GM03348 (cell line): ENCODE results near the gene MGST1.

Source experiments
- DNase-seq: peaks from one replicate; pipeline ENCODE4 v3.0.0; 2012; ENCODE audit warnings: low spot score

MGST1 gene, protein sequence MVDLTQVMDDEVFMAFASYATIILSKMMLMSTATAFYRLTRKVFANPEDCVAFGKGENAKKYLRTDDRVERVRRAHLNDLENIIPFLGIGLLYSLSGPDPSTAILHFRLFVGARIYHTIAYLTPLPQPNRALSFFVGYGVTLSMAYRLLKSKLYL

DNA sequence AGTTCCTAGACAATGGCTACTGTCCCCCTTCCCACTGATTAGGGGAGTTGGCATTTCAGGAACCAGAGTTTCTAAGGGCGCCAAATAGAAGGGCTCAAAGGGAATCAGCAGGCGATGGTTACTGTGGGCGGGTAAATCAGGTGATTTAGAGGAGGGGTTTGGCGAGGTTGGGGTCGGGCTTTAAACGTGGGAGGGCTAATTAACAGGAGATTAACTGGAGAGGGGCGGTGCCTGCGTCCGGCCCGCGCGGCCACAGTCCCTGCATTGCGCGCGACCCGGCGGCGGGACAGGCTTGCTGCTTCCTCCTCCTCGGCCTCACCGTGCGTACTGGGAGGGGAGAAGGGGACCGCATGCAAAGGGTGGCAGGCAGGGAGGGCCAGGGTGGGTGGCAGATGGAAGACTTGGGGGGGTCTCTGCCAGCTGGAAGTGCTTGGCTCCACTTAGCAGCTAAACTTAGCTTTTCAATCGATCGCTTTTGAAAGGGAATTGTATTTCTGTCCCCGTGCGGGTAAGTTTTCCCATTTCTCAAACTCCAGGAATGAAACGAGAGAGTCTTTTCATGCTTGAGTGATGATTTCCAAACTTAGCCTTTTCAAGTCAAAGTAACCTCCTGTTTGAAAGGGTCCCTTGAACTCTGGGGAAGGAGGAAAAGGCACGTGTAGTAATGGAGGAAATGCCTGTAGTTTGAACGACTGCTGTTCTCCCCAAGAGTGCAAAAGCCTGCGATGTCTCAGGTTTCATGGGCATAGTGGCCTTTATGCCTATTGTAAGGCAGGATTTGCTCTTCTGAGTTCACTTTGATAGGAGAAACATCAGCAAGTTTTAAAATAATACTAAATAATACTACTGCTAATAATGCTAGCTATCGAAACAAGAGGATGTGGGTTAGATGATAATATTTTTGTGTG lies at the start of gene MGST1:
TSS of gene MGST1 (plus strand) at position 255 of the 908 bp plus-strand sequence. CDS start 6,608 bp downstream, outside the sequence.
- DNase-seq = peak; percentile 75

DNA sequence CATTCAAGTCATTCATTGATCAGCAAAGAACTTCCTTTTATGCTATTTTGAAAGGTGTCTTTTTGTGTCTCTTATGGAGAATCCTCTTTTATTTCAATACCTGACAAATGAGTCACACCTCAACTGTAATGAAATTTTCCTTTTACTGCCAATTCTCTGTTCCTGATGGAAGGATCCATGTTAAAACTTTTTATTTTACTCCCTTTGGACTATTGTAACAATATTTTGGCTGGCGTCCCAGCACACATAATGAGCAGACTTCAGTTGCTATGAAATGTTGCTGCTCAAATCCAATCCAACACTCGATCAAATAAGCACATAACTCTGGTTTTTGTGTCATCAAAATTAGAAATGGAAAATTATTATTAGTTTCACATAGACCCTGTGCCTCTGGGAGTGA lies 48.0 kb upstream of the MGST1 start:
- peak; percentile 9 for DNase-seq

DNA sequence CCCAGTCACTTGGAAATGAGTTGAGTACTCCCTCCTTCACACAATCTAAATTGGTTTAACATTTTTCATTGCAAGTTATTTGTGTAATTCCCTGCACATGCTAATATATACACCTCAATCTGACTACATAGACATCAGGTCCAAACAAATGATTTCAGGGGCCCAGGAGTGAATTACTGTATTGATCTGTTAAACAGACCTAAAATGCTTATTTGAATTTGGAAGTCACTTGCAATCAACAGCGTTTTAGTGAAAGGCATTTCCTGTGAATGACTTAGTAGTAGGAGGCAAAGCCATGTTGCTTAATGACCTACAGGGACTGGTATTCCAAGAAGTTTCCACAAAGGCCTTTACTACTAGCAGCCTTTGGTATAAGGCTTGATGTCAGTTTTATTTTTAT lies 47.3 kb upstream of the MGST1 start:
- peak; percentile 44 for DNase-seq

DNA sequence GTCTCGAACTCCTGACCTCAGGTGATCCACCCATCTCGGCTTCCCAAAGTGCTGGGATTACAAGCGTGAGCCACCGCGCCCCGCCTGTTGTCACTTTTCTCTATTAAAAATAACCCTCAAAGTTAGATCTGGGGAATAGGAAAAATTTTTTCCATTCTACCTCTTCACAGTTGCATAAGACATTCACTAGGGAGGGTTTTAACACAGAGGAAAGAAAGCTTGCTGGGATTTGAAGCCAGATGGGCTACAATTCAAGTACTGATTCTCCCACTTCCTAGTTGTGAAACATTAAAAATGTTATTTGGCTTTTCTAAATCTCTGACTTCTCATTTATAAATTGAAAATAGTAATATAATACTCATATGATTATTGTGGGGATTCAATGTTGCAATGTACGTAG lies 46.7 kb upstream of the MGST1 start:
- DNase-seq = peak; percentile 19

DNA sequence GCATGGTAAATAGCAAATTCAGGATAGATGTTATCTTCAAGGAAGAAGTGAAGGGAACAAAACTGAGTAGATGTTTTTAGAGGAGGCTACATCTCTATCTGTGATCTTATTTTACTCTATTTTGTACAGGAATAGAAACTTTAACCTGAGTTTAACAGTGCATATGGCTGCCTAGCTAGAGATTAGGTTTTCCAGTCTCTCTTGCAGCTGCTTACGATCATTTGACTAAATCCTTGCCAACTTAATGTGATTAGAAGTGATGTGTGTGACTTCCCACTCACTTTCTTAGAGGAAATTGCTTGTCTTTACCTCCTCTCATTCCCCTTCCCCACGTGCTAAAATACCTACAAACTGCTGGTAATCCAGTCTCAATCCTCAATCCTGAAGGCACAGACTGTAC lies 43.5 kb upstream of the MGST1 start:
- no peak for DNase-seq

DNA sequence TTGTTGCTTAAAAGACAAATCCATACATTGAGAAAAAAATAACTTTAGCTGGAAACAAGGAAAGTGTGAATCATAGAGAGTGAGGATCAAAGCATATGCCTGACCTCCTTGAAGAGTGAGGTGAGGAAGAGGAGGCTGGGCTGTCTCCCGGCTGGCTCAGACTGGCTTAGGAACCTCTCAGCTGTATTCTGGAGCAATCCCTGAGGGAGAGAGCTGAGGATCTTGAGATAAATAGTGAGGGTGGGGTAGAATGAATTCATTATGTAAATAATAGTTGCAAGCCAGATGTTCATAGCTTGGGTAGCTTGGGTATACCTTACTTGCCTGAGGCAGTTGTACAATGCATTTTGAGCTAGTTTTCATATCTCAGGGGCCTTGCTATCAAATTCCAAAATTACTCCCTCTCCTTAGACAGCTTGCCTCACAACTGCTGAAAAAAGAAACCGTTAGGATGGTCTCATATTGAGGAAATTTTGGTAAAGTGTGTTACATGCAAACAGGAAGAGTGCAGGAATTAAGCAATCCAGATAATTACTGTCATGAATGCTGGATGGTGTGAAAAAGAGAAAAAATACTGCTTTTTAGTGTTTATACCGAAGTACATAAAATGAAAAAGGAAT lies 39.5 kb upstream of the MGST1 start:
- no peak for DNase-seq

DNA sequence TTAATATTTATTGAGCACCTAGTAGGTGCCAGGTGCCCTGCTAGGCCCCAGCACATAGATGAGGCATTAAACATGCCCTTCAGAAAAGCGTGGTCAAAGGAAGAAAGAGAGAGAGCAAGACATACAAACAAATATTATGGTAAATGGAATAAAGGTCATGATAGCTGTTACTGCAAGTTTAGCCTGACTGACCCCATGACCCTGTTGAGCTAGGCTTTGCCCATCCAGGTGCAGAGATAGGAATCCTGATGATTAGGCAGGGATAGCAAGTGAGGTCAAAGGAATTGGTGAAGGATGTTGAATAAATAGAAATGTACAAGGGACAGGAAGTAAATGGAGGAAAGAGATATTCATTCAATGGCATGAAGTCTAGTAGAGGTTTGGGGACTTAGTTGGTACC lies 36.5 kb upstream of the MGST1 start:
- DNase-seq = no peak

DNA sequence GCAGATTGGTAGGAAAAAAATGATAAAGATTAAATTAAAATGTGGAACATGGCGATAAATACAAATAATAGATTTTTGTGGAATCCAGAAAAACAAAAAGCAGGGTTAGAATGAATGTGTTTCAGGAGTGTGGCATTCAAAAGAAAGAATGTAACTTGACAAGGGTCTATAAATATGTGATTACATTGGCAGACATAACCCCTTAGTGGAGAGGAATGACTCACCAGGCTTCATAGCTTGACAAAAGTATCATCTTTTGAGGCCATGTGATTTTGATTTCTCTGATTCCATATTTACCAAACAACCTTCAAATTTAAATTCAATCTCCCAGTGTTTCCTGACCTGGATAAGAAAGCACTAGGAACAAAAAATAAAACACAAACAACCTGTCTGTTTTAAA lies 24.4 kb upstream of the MGST1 start:
- peak; percentile 60 for DNase-seq

DNA sequence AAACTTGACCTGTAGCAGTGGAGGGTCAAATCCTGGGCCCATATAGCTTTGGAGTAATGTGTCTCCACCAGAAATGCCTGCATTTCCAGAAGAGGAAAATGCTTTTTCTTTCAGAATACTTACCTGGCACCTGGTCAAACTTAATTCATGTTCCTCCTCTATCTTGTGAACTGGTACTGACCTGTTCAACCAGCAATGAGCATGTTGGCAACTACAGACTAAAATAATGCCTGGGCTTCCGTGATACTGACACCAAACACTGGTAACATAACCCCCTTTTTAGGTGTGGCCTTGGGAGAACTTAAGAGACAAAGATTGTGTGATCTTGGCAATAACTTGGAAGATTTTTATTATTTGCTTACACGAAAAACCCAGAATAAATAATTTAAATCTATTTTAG lies 23.8 kb upstream of the MGST1 start:
- no peak for DNase-seq

DNA sequence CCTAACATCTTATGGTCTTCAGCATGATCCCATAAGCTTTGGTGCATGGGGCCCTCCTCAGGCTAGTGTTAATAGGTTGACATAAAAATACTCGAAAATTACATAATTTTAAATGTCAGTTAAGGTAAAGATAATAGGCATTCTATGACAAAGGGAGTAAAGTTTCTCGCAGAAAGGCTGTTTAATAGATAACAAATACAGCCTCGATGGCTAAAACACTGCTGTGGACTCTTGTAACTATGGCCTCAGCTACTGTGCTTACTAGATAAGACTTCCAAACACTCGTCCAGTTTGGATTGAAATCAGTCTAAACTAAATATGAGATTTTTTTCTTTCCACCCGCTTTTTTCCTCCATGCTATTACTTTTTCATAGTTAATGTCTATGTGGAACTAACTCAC lies 23.2 kb upstream of the MGST1 start:
- no peak for DNase-seq

DNA sequence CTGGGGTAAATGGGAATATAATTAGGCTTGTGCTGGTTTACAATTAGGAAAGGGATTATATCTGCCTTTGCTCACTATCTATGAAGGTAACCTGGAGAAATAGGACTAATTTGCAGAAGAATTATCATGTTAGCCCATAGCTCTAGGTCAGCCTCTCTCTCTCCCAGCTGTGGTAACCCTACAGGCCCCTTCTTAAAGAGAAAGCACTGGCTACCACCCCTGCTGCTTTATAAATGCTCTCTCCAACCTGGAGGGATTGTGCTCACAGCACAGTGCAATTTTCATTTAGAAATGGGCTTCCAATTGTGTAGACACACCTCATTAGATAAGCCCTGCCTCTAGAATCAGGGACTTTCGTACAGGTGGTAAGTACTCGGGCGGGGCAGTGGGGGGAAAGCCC lies 22.7 kb upstream of the MGST1 start:
- DNase-seq = no peak

DNA sequence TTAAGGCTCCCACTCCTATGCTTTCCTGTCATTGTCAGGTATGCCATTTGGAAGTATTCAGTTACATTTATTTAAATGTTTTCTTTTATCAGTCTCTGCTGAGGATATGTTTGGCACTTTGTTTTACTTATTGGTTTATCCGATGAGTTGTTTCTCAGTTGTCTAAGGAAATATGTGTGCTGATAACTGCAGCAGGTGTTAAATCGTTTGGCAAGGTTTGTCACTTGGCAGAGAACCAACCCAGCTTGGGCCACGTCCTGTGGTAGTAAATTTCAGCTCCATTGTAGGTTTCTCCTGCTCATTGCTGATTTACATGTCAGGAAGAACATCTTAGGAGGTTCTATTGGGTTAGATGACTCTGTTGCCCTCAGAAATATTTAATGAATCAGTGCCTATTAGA lies 22.0 kb upstream of the MGST1 start:
- DNase-seq = no peak

DNA sequence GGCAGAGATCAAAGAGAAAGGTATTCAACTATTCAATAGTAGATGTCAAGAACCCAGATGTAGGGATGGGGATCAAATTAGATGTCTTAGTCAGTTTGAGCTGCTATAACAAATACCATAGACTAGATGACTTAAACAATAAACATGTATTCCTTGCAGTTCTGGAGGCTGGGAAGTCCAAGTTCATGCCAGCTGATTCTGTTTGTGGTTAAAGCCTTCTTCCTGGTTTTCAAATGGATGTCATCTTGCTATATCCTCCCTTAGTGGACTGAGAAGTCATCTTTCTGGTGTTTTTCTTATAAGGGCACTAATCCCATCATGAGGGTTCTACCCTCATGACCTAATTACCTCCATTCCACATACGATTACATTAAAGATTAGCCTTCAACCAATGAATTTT lies 19.5 kb upstream of the MGST1 start:
- no peak for DNase-seq

DNA sequence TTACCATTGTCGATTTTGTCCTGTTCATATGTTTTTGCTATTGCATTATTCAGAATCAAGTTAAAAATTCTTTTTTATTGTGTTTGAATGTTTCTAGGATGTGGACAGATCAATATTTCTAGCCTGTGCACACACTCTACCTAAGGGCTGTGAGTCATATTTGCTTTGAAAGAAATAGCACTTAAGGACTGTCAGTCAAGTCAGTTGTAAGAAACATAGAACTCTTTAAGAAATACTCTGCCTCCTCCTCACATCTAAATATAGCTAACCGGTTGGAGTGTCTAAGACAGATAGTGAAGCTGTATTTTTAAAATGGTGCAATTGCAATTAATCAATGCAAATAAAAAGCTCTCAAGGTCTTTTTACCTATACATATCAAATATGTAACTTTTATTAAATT lies 17.9 kb upstream of the MGST1 start:
- DNase-seq = no peak

DNA sequence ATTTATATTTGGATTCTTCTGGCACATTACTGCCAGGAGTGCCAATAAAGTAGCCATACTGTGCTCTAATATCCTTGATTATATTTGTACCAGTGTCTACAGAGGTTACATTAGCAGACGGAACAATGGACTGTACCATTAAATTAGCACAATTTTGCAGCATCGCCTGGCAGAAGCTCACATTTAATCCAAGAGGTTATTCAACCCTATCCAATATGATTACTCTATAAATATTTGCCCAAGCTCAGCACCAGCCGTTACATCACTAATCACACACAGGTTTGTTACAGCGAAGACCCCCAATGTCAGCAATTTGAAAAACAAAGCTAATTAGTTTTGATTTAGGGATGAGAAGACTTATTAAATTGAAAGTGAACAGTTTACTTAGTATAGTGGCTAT lies 16.9 kb upstream of the MGST1 start:
- no peak for DNase-seq

DNA sequence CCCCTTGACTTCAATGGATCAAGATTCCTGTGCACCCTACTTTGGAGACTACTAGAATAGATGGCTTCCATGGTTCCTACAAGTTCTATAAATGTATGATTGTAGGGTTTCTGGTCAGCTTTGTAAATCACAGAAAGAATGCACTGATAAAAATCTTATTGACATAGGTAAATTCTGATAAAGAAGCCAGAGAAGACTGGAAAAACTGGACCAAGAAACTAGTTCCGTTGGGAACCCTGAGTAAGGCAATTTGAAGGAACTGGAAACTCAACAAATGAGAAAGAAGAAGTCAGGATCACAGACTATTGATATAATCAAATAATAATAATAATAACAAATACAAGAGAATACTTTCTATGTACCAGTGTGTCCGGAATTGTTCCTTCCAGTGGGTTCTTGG lies 15.4 kb upstream of the MGST1 start:
- DNase-seq = no peak

DNA sequence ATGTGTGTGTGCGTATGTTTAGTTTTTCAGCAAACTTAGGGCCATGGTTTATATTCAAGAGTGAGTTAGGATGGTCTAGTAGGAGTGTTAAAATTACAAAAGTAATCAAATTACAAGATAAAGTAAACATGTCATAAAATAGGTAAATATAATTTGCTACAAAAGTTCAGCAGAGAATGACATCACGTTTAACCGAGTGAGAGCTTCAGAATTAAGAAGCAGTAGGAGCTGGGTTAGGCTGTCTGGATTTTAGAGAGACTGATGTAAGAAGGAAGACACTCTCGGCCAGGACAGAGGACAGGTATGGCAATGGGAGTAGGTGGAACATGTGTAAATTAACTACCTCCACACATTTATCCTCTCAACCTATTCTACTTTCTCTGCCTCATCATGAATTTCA lies 11.6 kb upstream of the MGST1 start:
- no peak for DNase-seq

DNA sequence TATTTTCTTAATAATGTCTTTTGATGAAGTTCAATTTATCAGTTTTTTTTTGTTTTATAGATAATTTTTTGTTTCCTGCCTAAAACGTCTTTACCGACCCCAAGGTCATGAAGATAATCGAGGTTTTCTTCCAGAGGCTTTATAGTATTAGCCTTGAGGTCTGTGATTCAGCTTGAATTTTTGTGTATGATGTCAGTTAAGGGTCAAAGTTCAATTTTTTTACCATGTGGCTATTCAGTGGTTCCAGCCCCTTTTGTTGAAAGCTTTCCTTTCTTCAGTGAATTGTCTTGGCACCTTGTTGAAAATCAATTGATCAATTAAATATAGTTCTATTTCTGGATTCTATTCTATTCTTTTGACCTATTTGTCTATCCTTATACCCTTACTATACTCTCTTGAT lies 3.2 kb upstream of the MGST1 start:
- no peak for DNase-seq

DNA sequence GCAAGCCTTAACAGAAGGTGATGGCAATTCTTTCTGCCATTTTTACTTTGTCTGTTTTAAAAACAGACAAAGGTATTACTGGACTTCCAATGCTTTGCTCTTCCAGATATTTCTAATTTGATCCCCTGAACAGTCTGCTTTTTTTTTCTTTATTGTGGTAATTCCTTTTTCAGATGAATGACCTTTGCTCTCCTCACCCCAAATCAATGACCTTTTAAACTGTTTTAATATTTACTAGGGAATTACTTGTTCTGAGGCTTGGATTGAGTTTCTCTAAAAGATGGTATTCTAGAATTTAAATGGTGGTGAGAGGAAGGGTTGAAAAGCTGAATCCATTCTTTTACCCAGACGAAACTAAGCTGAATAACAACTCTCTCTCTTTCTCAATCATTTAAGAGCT lies 2.3 kb upstream of the MGST1 start:
- DNase-seq = no peak

DNA sequence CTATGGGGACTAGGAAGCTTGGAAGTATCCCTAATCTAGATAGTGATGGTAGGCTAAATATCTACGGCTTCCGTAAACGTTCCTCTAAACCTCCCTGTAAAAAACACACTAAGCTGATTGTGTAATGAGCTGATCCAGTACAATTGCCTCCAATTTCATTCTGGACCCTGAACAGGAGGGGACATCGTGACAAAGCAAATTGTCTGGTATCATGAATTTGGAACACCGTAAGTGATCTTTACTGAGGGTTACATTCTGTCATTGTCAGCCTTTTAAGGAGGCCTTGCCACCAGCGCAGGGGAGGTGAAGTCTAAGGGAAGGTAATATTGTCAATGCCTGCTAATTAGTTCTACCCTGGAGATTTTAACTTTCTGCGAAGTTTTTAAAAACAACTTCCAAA lies 487 bp upstream of the MGST1 start:
- DNase-seq = no peak

DNA sequence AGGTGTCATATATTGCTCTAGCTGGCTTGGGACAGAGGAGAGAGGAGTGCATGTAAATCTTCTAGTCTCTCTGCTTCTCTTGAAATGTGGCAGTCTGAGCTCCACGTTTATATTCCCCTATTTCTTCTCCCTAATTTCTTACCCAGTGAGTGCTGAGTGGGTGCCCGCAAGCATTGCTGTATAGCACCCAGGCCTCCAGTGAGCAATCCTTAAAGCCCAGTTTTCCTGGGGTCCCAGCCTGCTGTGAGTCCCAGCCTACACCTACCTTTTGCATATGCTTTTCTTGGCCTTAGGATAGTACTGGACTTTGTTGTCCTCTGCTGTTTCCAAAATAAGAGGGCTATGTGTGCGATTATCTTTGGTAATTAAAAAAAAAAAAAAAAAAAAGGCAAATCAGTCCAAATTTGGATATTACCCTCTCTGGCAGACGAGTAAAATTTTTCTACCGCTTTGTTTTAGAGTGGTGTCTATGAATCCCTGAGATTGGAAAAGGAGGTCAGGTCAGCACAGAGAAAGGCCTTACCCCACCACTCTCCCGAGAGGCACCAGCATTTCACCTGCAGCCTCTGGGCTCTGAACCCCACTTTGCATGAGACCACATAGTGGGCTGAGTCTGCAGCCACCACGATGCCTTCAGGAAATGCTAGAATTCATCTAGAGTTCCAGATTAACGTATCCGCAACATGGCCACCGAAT lies 1.1 kb downstream of the MGST1 start:
- DNase-seq = peak; percentile 6

DNA sequence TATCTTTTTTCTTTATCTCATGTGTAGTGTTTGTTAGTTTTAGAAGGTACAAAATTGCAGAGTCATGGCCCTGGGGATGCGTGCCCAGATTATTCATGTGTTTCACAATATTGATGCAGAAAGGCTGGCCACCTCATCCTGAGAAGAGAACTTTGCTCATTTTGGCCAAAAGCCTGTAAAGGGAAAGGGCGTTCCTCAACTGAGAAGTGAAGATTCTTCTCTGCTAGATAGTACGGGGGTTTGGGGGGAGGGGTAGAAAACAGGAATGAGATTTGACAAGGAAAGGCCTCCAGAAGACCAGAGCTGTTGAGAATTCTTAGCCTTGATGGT lies 1.7 kb downstream of the MGST1 start:
- peak; percentile 82 for DNase-seq

DNA sequence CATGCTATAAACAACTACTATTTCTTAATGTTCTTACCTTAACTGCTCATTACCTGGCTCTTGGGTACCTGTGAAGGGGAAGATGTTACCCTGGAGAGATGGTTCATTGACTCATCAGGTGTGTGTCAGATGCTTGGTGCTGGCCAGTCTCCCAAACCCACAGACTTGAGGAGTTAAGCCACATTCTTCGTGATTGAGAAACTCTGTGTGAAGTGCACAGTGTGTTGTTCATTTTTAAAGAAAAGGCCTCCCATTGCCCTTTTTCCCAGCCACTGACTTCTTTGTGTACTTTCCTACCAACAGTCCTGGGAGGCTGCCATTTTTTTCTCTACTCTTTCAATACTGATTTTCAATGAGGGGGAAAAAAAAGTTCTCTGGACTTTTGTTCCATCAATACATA lies 3.2 kb downstream of the MGST1 start:
- DNase-seq = peak; percentile 72
